ENCODE results near the gene IFNG. TPM values are rescaled to one million over a fixed set of nuclear protein-coding genes. Genes with fewer than 3 reads are reported as not detected.

The IFNG gene
- polyA plus RNA-seq, 1 donor from 2014 or later: not detected

- Histone ChIP-seq H3K79me2 (replicated peaks; ENCODE audit: insufficient read depth, low read length) (no peaks in the 10 kb centered on the region), H3K4me2 (ENCODE audit: low read length) (no peak overlapping the region), H2AFZ (ENCODE audit: low read depth, low read length) (no peak overlapping the region), H4K20me1 (ENCODE audit: insufficient read depth) (no peaks in the 10 kb centered on the region), H3K4me3 (ENCODE audit: low read length) (no peak overlapping the region), H3F3A (ENCODE audit: insufficient read depth, low read length, poor library complexity, severe bottlenecking) (no peaks in the 10 kb centered on the region), H3K9ac (ENCODE audit: low read length) (no peak overlapping the region), H3K9me3 (ENCODE audit: low read length) (no peaks in the 10 kb centered on the region), H3K27me3 (ENCODE audit: insufficient read depth, low read depth, low read length) (no peaks in the 10 kb centered on the region), H3K27ac (ENCODE audit: low read length) (no peak overlapping the region), H3K9me2 (ENCODE audit: insufficient read depth, low read length) (no peaks in the 10 kb centered on the region), H3K36me3 (ENCODE audit: insufficient read depth, low read length) (no peaks in the 10 kb centered on the region)
- TF ChIP-seq SMC3 (conservative IDR thresholded peaks at IDR 0.05; ENCODE audit: poor library complexity) (no peak), MXI1 (conservative IDR thresholded peaks at IDR 0.05; ENCODE audit: poor library complexity, severe bottlenecking) (no peak), EZH2 (IDR thresholded peaks at IDR 0.05; ENCODE audit: borderline replicate concordance, insufficient read depth, low read length, poor library complexity, severe bottlenecking) (no peak), RAD21 (conservative IDR thresholded peaks at IDR 0.05) (no peak), TAF1 (IDR thresholded peaks at IDR 0.05; ENCODE audit: low read depth) (no peak), EP300 (conservative IDR thresholded peaks at IDR 0.05; ENCODE audit: poor library complexity, severe bottlenecking) (peak; percentile 100), POLR2AphosphoS5 (IDR thresholded peaks at IDR 0.05) (peak; percentile 99)
- TF ChIP-seq, protein P1, sequence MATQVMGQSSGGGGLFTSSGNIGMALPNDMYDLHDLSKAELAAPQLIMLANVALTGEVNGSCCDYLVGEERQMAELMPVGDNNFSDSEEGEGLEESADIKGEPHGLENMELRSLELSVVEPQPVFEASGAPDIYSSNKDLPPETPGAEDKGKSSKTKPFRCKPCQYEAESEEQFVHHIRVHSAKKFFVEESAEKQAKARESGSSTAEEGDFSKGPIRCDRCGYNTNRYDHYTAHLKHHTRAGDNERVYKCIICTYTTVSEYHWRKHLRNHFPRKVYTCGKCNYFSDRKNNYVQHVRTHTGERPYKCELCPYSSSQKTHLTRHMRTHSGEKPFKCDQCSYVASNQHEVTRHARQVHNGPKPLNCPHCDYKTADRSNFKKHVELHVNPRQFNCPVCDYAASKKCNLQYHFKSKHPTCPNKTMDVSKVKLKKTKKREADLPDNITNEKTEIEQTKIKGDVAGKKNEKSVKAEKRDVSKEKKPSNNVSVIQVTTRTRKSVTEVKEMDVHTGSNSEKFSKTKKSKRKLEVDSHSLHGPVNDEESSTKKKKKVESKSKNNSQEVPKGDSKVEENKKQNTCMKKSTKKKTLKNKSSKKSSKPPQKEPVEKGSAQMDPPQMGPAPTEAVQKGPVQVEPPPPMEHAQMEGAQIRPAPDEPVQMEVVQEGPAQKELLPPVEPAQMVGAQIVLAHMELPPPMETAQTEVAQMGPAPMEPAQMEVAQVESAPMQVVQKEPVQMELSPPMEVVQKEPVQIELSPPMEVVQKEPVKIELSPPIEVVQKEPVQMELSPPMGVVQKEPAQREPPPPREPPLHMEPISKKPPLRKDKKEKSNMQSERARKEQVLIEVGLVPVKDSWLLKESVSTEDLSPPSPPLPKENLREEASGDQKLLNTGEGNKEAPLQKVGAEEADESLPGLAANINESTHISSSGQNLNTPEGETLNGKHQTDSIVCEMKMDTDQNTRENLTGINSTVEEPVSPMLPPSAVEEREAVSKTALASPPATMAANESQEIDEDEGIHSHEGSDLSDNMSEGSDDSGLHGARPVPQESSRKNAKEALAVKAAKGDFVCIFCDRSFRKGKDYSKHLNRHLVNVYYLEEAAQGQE (IDR thresholded peaks at IDR 0.05; ENCODE audit: borderline replicate concordance): no peak
- TF ChIP-seq, protein P2, sequence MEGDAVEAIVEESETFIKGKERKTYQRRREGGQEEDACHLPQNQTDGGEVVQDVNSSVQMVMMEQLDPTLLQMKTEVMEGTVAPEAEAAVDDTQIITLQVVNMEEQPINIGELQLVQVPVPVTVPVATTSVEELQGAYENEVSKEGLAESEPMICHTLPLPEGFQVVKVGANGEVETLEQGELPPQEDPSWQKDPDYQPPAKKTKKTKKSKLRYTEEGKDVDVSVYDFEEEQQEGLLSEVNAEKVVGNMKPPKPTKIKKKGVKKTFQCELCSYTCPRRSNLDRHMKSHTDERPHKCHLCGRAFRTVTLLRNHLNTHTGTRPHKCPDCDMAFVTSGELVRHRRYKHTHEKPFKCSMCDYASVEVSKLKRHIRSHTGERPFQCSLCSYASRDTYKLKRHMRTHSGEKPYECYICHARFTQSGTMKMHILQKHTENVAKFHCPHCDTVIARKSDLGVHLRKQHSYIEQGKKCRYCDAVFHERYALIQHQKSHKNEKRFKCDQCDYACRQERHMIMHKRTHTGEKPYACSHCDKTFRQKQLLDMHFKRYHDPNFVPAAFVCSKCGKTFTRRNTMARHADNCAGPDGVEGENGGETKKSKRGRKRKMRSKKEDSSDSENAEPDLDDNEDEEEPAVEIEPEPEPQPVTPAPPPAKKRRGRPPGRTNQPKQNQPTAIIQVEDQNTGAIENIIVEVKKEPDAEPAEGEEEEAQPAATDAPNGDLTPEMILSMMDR (IDR thresholded peaks at IDR 0.05; ENCODE audit: poor library complexity, severe bottlenecking): no peak
Measured at GRCh38 chr12:68177562-68177961, 18.0 kb upstream of the IFNG start.

DNA sequence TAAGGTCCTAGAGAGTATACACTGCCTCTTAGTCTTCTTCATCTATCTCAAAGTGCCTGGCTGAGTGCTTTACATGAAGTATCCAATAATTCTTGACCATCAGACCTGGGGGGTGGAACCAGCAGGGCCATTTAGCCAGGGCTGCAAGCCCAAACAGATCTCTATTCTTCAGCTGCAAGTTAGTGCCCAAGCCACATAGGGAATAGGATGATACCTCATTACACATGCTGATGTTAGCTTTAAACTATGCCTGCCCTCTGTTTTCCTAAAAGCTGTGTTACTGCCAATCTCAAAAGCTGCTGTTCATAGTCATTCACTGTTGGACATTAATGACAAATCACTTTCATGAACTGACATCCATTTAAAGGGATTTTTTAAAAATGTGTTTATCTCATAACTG, 16.7 kb upstream of the IFNG start:
- Histone ChIP-seq H3K36me3 (ENCODE audit: insufficient read depth, low read length) (no peaks in the 10 kb centered on the region), H3K4me3 (ENCODE audit: low read length) (no peak overlapping the region), H3K27me3 (ENCODE audit: insufficient read depth, low read depth, low read length) (no peaks in the 10 kb centered on the region), H3K27ac (ENCODE audit: low read length) (no peak overlapping the region), H3K9me2 (ENCODE audit: insufficient read depth, low read length) (no peaks in the 10 kb centered on the region), H3K9me3 (ENCODE audit: low read length) (no peaks in the 10 kb centered on the region), H2AFZ (ENCODE audit: low read depth, low read length) (no peak overlapping the region), H4K20me1 (ENCODE audit: insufficient read depth) (no peaks in the 10 kb centered on the region), H3K79me2 (replicated peaks; ENCODE audit: insufficient read depth, low read length) (no peaks in the 10 kb centered on the region), H3F3A (ENCODE audit: insufficient read depth, low read length, poor library complexity, severe bottlenecking) (no peaks in the 10 kb centered on the region), H3K4me2 (ENCODE audit: low read length) (no peak overlapping the region), H3K9ac (ENCODE audit: low read length) (no peak overlapping the region)
- TF ChIP-seq RAD21 (conservative IDR thresholded peaks at IDR 0.05): no peak
- no peak for TF ChIP-seq SMC3 (conservative IDR thresholded peaks at IDR 0.05; ENCODE audit: poor library complexity)
- no peak for TF ChIP-seq MXI1 (conservative IDR thresholded peaks at IDR 0.05; ENCODE audit: poor library complexity, severe bottlenecking)
- no peak for TF ChIP-seq POLR2AphosphoS5 (IDR thresholded peaks at IDR 0.05)
- TF ChIP-seq EP300 (conservative IDR thresholded peaks at IDR 0.05; ENCODE audit: poor library complexity, severe bottlenecking): no peak
- TF ChIP-seq, protein P1 (IDR thresholded peaks at IDR 0.05; ENCODE audit: borderline replicate concordance): no peak
- TF ChIP-seq, protein P2 (IDR thresholded peaks at IDR 0.05; ENCODE audit: poor library complexity, severe bottlenecking): no peak
- TF ChIP-seq EZH2 (IDR thresholded peaks at IDR 0.05; ENCODE audit: borderline replicate concordance, insufficient read depth, low read length, poor library complexity, severe bottlenecking): no peak
- no peak for TF ChIP-seq TAF1 (IDR thresholded peaks at IDR 0.05; ENCODE audit: low read depth)
